Lower leg skin (tissue), 4 donors: ENCODE results near the gene NELL1. TPM values are rescaled to one million over a fixed set of nuclear protein-coding genes. Genes with fewer than 3 reads are reported as not detected.

ENCODE experiments used
- DNase-seq, 2 donors: peaks; one replicate each; pipeline ENCODE4 v3.0.0-alpha.2; 2019; ENCODE audit warnings: low spot score in 2 of 2
- H3K4me3 ChIP-seq: fragments of 200-600 bp; sonication (generic); 2 replicates; pipeline ENCODE4 v1.5.1; 2017; ENCODE audit warnings: mild to moderate bottlenecking, low read depth; ENCODE audit not compliant: poor library complexity, severe bottlenecking
- POLR2A ChIP-seq, 2 donors: fragments of 450-650 bp; IDR thresholded peaks; one replicate each; pipeline ENCODE4 v1.6.1; 2016 to 2017; ENCODE audit warnings: antibody characterized with exemption in 2 of 2, mild to moderate bottlenecking in 1 of 2, moderate library complexity in 1 of 2
- WGBS, 2 donors: methylation state at CpG; one replicate each; pipeline ENCODE4 v1.1.5; 2018; 5-methylcytosine and 5-hydroxymethylcytosine counted together
- intact Hi-C: fragments of 100-400 bp; cut with DNase I; formaldehyde crosslinking; loops from one replicate; pipeline ENCODE4 v1.15.0; 2023; ENCODE audit warnings: low total_unique reads
- total RNA-seq, 4 donors: library from RNA; depleted of rRNA; stranded (reverse); fragments of >200 nt; gene quantifications; one replicate each; pipeline ENCODE4 v1.1.0, GENCODE V29; 2016
- TF ChIP-seq, protein P1 (sequence below), 3 donors: fragments of 450-650 bp; IDR thresholded peaks; one replicate each; pipeline ENCODE4 v1.5.1; 2016; ENCODE audit warnings: antibody characterized with exemption in 3 of 3, mild to moderate bottlenecking in 3 of 3, moderate library complexity in 2 of 3

The NELL1 gene
- total RNA-seq, 4 donors from 2014 or later: 0.12 to 0.29 (median 0.14) TPM

DNA sequence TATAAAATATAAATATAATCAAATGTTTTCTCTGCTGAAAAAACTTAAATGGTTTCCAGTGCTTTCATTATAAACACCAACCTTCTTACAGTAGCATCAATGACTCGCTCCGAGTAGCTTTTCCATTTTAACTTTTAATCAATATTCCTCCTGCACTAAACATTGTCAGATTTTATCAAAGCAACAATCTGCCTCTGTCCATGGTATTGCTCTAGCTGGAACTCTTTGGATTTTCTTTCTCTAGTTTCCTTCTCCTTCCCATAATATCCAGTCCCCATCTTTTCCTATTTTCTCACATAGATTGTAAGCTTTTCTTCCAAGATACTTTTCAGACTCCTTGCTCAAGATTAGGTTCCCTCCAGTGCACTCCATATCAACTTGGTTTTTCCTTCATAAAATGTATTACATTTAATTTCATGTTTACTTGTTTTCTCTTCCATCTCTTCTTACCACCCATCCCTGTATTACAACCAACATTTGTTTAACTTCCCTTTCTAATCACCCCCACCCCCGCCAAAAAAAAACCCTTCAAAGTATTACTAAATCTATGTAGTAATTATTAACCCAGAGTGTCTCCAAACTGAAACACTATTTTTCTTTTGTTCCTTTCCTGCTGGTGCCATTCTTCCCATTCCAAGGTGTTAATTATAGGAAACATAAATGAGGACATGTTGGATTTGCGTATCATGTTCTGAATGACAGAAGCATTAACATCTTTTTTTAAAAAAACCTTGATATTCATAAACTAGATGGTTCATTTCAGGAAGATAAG lies 716.5 kb downstream of the NELL1 start:
- DNase-seq: no peak
- WGBS, 2 donors: 76 to 78% methylated on average over 4 of the region's 4 CpGs
- intact Hi-C loops: no loop called here
- no peak for TF ChIP-seq POLR2A (IDR thresholded peaks at IDR 0.05)
- TF ChIP-seq, protein P1, sequence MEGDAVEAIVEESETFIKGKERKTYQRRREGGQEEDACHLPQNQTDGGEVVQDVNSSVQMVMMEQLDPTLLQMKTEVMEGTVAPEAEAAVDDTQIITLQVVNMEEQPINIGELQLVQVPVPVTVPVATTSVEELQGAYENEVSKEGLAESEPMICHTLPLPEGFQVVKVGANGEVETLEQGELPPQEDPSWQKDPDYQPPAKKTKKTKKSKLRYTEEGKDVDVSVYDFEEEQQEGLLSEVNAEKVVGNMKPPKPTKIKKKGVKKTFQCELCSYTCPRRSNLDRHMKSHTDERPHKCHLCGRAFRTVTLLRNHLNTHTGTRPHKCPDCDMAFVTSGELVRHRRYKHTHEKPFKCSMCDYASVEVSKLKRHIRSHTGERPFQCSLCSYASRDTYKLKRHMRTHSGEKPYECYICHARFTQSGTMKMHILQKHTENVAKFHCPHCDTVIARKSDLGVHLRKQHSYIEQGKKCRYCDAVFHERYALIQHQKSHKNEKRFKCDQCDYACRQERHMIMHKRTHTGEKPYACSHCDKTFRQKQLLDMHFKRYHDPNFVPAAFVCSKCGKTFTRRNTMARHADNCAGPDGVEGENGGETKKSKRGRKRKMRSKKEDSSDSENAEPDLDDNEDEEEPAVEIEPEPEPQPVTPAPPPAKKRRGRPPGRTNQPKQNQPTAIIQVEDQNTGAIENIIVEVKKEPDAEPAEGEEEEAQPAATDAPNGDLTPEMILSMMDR (IDR thresholded peaks at IDR 0.05): no peak
- H3K4me3 ChIP-seq: no peak overlapping the region

DNA sequence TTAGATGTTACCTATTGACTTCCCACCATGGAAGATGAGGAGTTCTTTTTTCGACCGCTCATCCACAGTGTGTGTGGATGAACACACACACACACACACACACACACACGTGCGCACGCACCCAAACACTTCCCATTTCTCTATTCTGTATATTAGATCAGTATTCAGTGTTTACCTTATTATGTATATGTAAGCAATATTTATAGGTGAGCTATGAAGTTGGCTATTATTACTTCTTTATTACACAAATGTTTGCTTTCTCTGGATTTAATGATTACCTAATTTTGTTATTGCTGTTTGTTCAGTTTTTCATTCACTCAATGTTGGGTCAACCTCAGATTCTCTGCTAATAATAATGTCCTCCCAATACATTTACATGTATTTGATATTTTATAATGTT lies 721.0 kb downstream of the NELL1 start:
- intact Hi-C loops: no loop called here
- no peak overlapping the region for H3K4me3 ChIP-seq
- WGBS, 2 donors: 84 to 95% methylated on average over 5 of the region's 5 CpGs
- TF ChIP-seq POLR2A (IDR thresholded peaks at IDR 0.05): no peak
- TF ChIP-seq, protein P1 (IDR thresholded peaks at IDR 0.05): no peak
- DNase-seq: no peak

DNA sequence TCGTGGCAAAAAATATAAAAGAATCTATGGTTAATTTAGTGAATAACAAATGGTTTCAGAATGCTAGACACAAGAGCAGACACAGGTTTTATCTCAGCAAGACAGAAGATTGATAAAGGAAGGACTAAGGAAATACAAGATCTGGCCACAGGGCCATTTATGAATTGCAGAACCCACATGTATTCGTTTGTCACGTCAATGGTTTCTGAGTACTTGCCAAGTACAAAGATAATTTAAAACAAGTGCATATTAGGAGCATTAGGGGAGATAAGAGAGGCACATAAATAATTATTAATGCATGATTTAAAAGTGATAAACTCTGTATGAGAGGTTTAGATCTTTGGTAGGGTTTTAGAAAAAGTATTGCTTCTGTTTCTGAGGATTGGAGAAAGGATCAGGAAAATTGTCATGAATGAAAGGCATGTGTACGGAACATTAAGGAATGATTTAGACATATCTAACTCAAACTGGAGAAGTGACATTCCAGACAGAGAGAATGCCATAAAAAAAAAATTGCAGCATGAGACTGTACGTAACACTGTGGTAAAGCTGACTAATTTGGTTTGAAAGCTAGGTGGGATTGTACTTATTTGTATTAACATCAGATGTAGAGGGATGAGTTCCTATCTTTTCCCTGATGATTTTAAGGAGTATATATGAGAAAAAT lies 727.1 kb downstream of the NELL1 start:
- intact Hi-C loops: no loop called here
- TF ChIP-seq, protein P1 (IDR thresholded peaks at IDR 0.05): no peak
- no peak for TF ChIP-seq POLR2A (IDR thresholded peaks at IDR 0.05)
- WGBS, 2 donors: 30 to 33% methylated on average over 5 of the region's 5 CpGs
- no peak for DNase-seq
- no peak overlapping the region for H3K4me3 ChIP-seq

DNA sequence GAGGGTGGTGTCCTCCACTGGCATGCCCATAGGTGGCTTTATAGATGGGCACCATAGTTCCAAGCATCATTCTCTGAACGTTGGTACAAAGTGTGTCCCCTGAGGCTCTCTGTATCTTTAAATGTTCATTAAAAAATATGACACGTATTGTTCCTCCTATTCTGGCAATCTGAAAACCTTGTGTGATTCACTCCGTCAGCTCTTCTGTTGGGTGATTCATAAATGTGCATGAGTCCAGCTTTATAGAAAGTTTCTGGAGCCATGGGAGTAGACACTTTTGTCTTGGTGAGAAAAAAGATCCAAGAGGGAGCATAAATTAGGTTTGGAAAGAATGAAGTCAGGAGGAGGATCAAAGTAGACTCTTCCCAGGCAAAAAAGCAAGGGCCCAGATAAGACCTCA lies 728.8 kb downstream of the NELL1 start:
- intact Hi-C loops: no loop called here
- no peak for DNase-seq
- H3K4me3 ChIP-seq: no peak overlapping the region
- 34 to 39% methylated on average over 3 of the region's 3 CpGs for WGBS, 2 donors
- TF ChIP-seq, protein P1 (IDR thresholded peaks at IDR 0.05): no peak
- no peak for TF ChIP-seq POLR2A (IDR thresholded peaks at IDR 0.05)

DNA sequence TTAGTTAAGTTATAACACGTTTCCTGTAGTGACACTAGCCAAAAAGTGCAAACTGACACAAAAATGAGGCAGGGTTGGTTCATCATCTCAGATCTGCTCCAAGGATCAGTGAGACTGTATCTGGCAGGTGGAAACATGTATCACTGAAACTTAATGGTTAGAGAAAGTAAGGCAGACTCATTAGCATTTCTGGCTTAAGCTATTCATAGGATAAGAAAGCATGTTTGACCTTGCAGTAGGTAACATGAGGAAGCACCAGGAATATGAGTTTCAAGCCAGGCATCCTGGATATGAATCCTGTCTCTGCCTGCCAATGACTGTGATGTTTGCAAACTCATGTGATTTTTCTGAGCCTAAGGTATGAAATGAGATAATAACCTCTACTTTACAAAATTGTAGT lies 732.1 kb downstream of the NELL1 start:
- 28 to 34% methylated on average over 1 of the region's 1 CpG for WGBS, 2 donors
- DNase-seq: no peak
- TF ChIP-seq, protein P1 (IDR thresholded peaks at IDR 0.05): no peak
- no peak for TF ChIP-seq POLR2A (IDR thresholded peaks at IDR 0.05)
- intact Hi-C loops: no loop called here
- H3K4me3 ChIP-seq: no peak overlapping the region
